Activated CD8-positive, alpha-beta T cell treated with anti-CD3 and anti-CD28 coated beads for 36 hours (primary cell): ENCODE data around the gene PEX11A. TPM values are rescaled to one million over a fixed set of nuclear protein-coding genes. Genes with fewer than 3 reads are reported as not detected.
A peak's percentile ranks its signal among the peaks of the same experiment; 100 is the strongest.

Source experiments
- ATAC-seq: fragments of 200-7000 bp; cut with Tn5 transposase; one replicate; pipeline ENCODE4 v1.10.0; 2021; ENCODE audit warnings: mild to moderate bottlenecking, moderate library complexity
- CTCF ChIA-PET: fragments of 350-600 bp; sonication (Branson Sonifier 250); formaldehyde crosslinking; loops from one replicate; lab custom pipeline; 2021; ENCODE audit warnings: antibody characterized with exemption; lab: Charles Lee
- POLR2A ChIA-PET: fragments of 350-600 bp; sonication (Branson Sonifier 250); formaldehyde crosslinking; loops from one replicate; lab custom pipeline; 2021; ENCODE audit warnings: antibody characterized with exemption; lab: Charles Lee
- DNase-seq: peaks from one replicate; pipeline ENCODE4 v3.0.0-alpha.2; 2020
- H3K27ac Mint-ChIP-seq: one replicate; pipeline ENCODE4 v1.8.0; 2021; ENCODE audit warnings: mild to moderate bottlenecking, mixed read lengths
- H3K27me3 Mint-ChIP-seq: one replicate; pipeline ENCODE4 v1.8.0; 2021; ENCODE audit warnings: mixed read lengths
- H3K36me3 Mint-ChIP-seq: one replicate; pipeline ENCODE4 v1.8.0; 2021; ENCODE audit warnings: low read depth, mixed read lengths
- H3K4me1 Mint-ChIP-seq: one replicate; pipeline ENCODE4 v1.8.0; 2021; ENCODE audit warnings: low read depth, mixed read lengths
- H3K4me3 Mint-ChIP-seq: one replicate; pipeline ENCODE4 v1.8.0; 2021; ENCODE audit warnings: mild to moderate bottlenecking, moderate library complexity, mixed read lengths
- H3K9me3 Mint-ChIP-seq: one replicate; pipeline ENCODE4 v1.8.0; 2021; ENCODE audit warnings: mixed read lengths
- CTCF ChIP-seq: fragments of 200-600 bp; IDR thresholded peaks from one replicate; pipeline ENCODE4 v1.8.0; 2022; ENCODE audit warnings: antibody characterized with exemption, mild to moderate bottlenecking
- intact Hi-C: fragments of 100-400 bp; cut with micrococcal nuclease; formaldehyde crosslinking; loops from one replicate; pipeline ENCODE4 v1.10.0; 2022
- total RNA-seq, 2 experiments: library from RNA; stranded (reverse); gene quantifications; one replicate each; pipeline ENCODE4 v1.2.3, GENCODE V29; 2021

PEX11A gene
- total RNA-seq, 2 experiments from 2014 or later = 3.3 to 4.0 TPM

- Mint-ChIP-seq H3K9me3 (no peaks in the 10 kb centered on the region), H3K27ac (no peak overlapping the region), H3K4me3 (no peak overlapping the region), H3K27me3 (peaks cover 40% of the 10 kb centered on the region), H3K4me1 (peaks cover 12% of the 10 kb centered on the region), H3K36me3 (no peaks in the 10 kb centered on the region)
- intact Hi-C loops = no loop called here
- no peak for TF ChIP-seq CTCF
- ChIA-PET POLR2A (interaction anchor here (1.1 kb wide), 1 partner anchor 13 kb away, joined by 3 read pairs; no protein-coding TSS in a partner anchor), CTCF (interaction anchor here (0.9 to 1.5 kb wide), 5 partner anchors 13 to 302 kb away, joined by 3 to 5 read pairs (median 3); no protein-coding TSS in a partner anchor)
- ATAC-seq (no peak), DNase-seq (no peak)
These were observed 30.0 kb downstream of the PEX11A start for GRCh38 chr15:89660556-89660955.

GRCh38 chr15:89659295-89659694 lies 31.3 kb downstream of the PEX11A start:
- Mint-ChIP-seq H3K9me3 (no peaks in the 10 kb centered on the region), H3K4me3 (no peak overlapping the region), H3K27me3 (peaks cover 38% of the 10 kb centered on the region), H3K36me3 (peaks cover 2% of the 10 kb centered on the region), H3K4me1 (peaks cover 17% of the 10 kb centered on the region), H3K27ac (no peak overlapping the region)
- POLR2A ChIA-PET = no interaction called here
- no peak for DNase-seq
- intact Hi-C loops = no loop called here
- no peak for TF ChIP-seq CTCF
- CTCF ChIA-PET = interaction anchor here (0.9 to 3.6 kb wide), 2 partner anchors 13 to 14 kb away, joined by 3 to 13 read pairs; no protein-coding TSS in a partner anchor
- ATAC-seq = no peak

GRCh38 chr15:89657686-89658200 lies 32.8 kb downstream of the PEX11A start:
- Mint-ChIP-seq H3K27me3 (peaks cover 45% of the 10 kb centered on the region), H3K4me1 (peaks cover 18% of the 10 kb centered on the region)
- intact Hi-C loops = no loop called here

GRCh38 chr15:89656116-89656815 lies 34.3 kb downstream of the PEX11A start:
- Mint-ChIP-seq H3K4me3 (peak overlapping the region; percentile 73), H3K4me1 (peaks cover 18% of the 10 kb centered on the region), H3K27ac (no peak overlapping the region), H3K9me3 (no peaks in the 10 kb centered on the region), H3K36me3 (peaks cover 3% of the 10 kb centered on the region), H3K27me3 (peaks cover 39% of the 10 kb centered on the region)
- peak; percentile 65 for ATAC-seq
- intact Hi-C loops = no loop called here
- ChIA-PET CTCF (interaction anchor here (2.0 to 3.6 kb wide), 2 partner anchors 10 to 17 kb away, joined by 8 to 13 read pairs; no protein-coding TSS in a partner anchor), POLR2A (no interaction called here)
- TF ChIP-seq CTCF = no peak
- DNase-seq = peak; percentile 42

More at GRCh38 chr15:89657686-89658200, 32.8 kb downstream of the PEX11A start:
- Mint-ChIP-seq H3K9me3 (no peaks in the 10 kb centered on the region), H3K4me3 (no peak overlapping the region), H3K27ac (no peak overlapping the region), H3K36me3 (peaks cover 3% of the 10 kb centered on the region)
- POLR2A ChIA-PET = no interaction called here
- CTCF ChIA-PET = interaction anchor here (1.4 to 3.6 kb wide), 4 partner anchors 10 to 15 kb away, joined by 3 to 13 read pairs (median 6); no protein-coding TSS in a partner anchor
- ATAC-seq (no peak), DNase-seq (no peak)
- no peak for TF ChIP-seq CTCF
